Testis (tissue), 3 donors: ENCODE data around the gene FOXF2. TPM values are rescaled to one million over a fixed set of nuclear protein-coding genes. Genes with fewer than 3 reads are reported as not detected.
"Not testable (repeated sequence)": the region's sequence is repeated elsewhere in the genome, so short reads cannot be mapped to it uniquely, and the experiment has no call there.

Source experiments
- DNase-seq: peaks from one replicate; pipeline ENCODE4 v3.0.0-alpha.2; 2019
- H3K27ac ChIP-seq, 2 donors: fragments of 200-600 bp; sonication (generic); one replicate each; pipeline ENCODE4 v1.5.1; 2019
- H3K27me3 ChIP-seq: fragments of 200-600 bp; sonication (generic); one replicate; pipeline ENCODE4 v1.5.1; 2019
- H3K36me3 ChIP-seq: fragments of 200-600 bp; sonication (generic); one replicate; pipeline ENCODE4 v1.5.1; 2017; ENCODE audit warnings: low read depth; ENCODE audit errors: missing control alignments
- H3K4me1 ChIP-seq: fragments of 200-600 bp; sonication (generic); one replicate; pipeline ENCODE4 v1.5.1; 2019
- H3K4me3 ChIP-seq, 2 donors: fragments of 200-600 bp; sonication (generic); one replicate each; pipeline ENCODE4 v1.5.1; 2017 to 2019
- H3K9me3 ChIP-seq: fragments of 200-600 bp; sonication (generic); one replicate; pipeline ENCODE4 v1.5.1; 2017
- POLR2A ChIP-seq: fragments of 450-650 bp; IDR thresholded peaks from one replicate; pipeline ENCODE4 v1.6.1; 2017; ENCODE audit warnings: antibody characterized with exemption, mild to moderate bottlenecking, moderate library complexity
- WGBS, 2 donors: methylation state at CpG; one replicate each; pipeline ENCODE4 v1.1.5; 2018; 5-methylcytosine and 5-hydroxymethylcytosine counted together
- intact Hi-C: fragments of 100-400 bp; cut with DNase I; formaldehyde crosslinking; loops from one replicate; pipeline ENCODE4 v1.15.1; 2023; ENCODE audit warnings: low total_unique reads
- polyA plus RNA-seq: library from polyadenylated mRNA; stranded (reverse); fragments of 350-450 nt; fragmentation: Illumina TruSeq; extraction: RNeasy Lipid Tissue Mini Kit (QIAGEN cat#74804); gene quantifications from one replicate; pipeline ENCODE4 v1.2.3, GENCODE V29; 2014; ENCODE audit warnings: low read depth, low replicate concordance; ENCODE audit not compliant: insufficient read depth
- total RNA-seq, 2 donors: library from RNA; depleted of rRNA; stranded (reverse); fragments of >200 nt; gene quantifications; one replicate each; pipeline ENCODE4 v1.2.3, GENCODE V29; 2016
- TF ChIP-seq, protein P1 (sequence below), 3 experiments: fragments of 450-650 bp in 2 of 3; fragments of 200-600 bp in 1 of 3; sonication (generic) in 1 of 3; IDR thresholded peaks; one replicate each; pipeline ENCODE4 v1.5.1; 2016 to 2019; ENCODE audit warnings: antibody characterized with exemption in 3 of 3, mild to moderate bottlenecking in 2 of 3, moderate library complexity in 1 of 3

The FOXF2 gene
- total and polyA plus RNA-seq, 3 donors from 2014 or later: 1.2 to 4.7 (median 3.3) TPM

DNA sequence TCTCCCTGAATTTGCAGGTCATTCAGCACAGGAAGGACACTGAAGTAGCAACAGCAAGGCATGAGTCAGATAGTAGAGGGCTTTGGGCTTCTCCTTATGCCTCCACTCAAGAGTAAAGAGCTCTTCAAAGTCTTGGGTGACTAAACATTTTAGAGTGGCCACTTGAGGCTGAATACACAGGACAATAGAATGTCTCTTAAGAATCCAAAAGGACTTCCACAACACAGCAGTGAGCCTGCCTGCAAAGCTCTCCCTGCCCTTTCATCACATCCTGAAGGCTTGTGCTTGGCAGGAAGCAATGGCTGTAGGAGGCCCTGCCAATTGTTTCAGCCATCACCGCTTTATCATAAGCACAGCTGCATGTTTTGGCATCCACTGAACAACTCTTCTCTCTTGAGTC, 40.7 kb upstream of the FOXF2 start:
- no peak for TF ChIP-seq POLR2A
- TF ChIP-seq, protein P1, sequence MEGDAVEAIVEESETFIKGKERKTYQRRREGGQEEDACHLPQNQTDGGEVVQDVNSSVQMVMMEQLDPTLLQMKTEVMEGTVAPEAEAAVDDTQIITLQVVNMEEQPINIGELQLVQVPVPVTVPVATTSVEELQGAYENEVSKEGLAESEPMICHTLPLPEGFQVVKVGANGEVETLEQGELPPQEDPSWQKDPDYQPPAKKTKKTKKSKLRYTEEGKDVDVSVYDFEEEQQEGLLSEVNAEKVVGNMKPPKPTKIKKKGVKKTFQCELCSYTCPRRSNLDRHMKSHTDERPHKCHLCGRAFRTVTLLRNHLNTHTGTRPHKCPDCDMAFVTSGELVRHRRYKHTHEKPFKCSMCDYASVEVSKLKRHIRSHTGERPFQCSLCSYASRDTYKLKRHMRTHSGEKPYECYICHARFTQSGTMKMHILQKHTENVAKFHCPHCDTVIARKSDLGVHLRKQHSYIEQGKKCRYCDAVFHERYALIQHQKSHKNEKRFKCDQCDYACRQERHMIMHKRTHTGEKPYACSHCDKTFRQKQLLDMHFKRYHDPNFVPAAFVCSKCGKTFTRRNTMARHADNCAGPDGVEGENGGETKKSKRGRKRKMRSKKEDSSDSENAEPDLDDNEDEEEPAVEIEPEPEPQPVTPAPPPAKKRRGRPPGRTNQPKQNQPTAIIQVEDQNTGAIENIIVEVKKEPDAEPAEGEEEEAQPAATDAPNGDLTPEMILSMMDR (IDR thresholded peaks at IDR 0.05): no peak
- Histone ChIP-seq H3K27me3 (no peaks in the 10 kb centered on the region), H3K27ac (no peak overlapping the region), H3K36me3 (no peaks in the 10 kb centered on the region), H3K4me1 (peaks cover 8% of the 10 kb centered on the region), H3K9me3 (no peaks in the 10 kb centered on the region), H3K4me3 (no peak overlapping the region)
- intact Hi-C loops: no loop called here
- DNase-seq: peak; percentile 58
- 31 to 41% methylated on average over 1 of the region's 1 CpG for WGBS, 2 donors

DNA sequence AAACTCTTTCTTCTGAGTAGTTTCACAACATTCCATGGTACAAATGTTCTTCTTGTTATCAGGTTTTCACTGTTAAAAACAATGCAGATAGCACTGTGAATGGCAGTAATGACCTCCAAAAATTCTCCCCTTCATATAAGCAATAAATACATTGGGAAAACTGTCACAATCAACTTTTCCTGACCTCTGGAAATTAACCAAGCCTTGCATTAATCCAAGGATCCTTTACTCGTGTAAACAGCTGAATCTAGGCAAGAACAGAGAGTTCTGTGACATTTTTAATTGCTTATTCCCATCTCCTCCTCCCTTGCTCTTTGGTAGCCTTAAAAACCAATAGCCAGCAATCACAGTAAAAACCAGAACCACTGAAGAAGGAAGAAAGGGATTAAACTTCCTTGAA, 39.7 kb upstream of the FOXF2 start:
- 19 to 28% methylated on average over 1 of the region's 1 CpG for WGBS, 2 donors
- no peak for TF ChIP-seq POLR2A
- TF ChIP-seq, protein P1 (IDR thresholded peaks at IDR 0.05): no peak
- Histone ChIP-seq H3K9me3 (no peaks in the 10 kb centered on the region), H3K36me3 (no peaks in the 10 kb centered on the region), H3K27me3 (no peaks in the 10 kb centered on the region), H3K4me1 (peaks cover 8% of the 10 kb centered on the region), H3K27ac (no peak overlapping the region), H3K4me3 (no peak overlapping the region)
- DNase-seq: no peak
- intact Hi-C loops: no loop called here

DNA sequence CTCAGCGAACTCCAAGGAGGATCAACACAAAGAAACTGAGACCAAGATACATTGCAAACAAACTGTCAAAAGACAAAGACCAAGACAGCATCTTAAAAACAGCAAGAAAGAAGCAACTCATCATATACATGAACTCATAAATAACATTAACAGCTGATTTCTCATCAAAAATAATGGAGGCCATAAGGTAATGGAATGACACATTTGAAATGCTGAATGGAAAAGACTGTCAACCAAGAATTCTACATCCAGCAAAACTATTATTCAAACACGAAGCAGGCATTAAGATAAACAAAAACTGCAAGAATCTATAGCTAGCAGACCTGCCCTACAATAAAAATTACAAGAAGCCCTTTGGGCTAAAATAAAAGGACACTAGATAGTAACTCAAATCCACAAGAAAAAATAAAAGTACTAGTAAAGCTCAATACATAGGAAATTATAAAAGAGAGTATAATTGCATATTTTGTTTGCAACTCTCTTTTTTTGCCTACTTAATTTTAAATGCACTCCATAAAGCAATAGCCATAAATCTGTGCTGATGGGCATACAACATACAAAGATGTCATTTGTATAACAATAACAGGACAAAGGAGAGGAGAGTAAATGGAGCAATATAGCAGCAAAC, 37.9 kb upstream of the FOXF2 start:
- no peaks in the 10 kb centered on the region for H3K9me3 ChIP-seq
- WGBS, 2 donors: 84 to 93% methylated on average over 2 of the region's 2 CpGs
- H3K4me1 ChIP-seq: peaks cover 8% of the 10 kb centered on the region
- TF ChIP-seq, protein P1 (IDR thresholded peaks at IDR 0.05): no peak
- TF ChIP-seq POLR2A: no peak
- no peak overlapping the region for H3K27ac ChIP-seq
- H3K4me3 ChIP-seq: no peak overlapping the region
- DNase-seq: no peak
- no peaks in the 10 kb centered on the region for H3K27me3 ChIP-seq
- H3K36me3 ChIP-seq: no peaks in the 10 kb centered on the region
- intact Hi-C loops: no loop called here

DNA sequence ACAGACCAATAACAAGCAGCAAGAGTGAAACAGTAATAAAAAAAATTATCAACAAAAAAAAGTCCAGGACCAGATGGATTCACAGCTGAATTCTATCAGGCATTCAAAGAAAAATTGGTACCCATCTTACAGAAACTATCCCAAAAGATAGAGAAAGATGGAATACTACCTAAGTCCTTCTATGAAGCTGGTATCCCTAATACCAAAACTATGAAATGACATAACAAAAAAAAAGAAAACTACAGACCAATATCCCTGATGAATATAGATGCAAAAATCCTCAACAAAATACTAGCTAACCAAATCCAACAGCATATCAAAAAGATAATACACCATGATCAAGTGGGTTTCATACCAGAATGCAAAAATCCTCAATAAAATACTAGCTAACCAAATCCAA, 34.3 kb upstream of the FOXF2 start:
- DNase-seq, H3K27me3 ChIP-seq, H3K9me3 ChIP-seq, H3K27ac ChIP-seq, intact Hi-C loops, H3K36me3 ChIP-seq, H3K4me3 ChIP-seq, H3K4me1 ChIP-seq: not testable (repeated sequence)

DNA sequence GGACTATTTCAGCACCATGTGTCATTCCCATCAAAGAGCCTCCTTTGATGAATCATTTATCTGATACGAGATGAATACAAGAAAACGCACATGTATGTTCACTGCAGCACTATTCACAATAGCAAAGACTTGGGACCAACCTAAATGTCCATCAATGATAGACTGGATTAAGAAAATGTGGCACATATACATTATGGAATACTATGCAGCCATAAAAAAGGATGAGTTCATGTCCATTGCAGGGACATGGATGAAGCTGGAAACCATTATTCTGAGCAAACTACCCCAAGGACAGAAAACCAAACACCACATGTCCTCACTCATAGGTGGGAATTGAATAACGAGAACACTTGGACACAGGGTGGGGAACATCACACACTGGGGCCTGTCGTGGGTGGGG, 27.7 kb upstream of the FOXF2 start:
- WGBS, 2 donors: 82 to 92% methylated on average over 4 of the region's 4 CpGs
- H3K27me3 ChIP-seq, H3K4me3 ChIP-seq, H3K36me3 ChIP-seq, H3K9me3 ChIP-seq, H3K27ac ChIP-seq, H3K4me1 ChIP-seq, intact Hi-C loops, DNase-seq: not testable (repeated sequence)

DNA sequence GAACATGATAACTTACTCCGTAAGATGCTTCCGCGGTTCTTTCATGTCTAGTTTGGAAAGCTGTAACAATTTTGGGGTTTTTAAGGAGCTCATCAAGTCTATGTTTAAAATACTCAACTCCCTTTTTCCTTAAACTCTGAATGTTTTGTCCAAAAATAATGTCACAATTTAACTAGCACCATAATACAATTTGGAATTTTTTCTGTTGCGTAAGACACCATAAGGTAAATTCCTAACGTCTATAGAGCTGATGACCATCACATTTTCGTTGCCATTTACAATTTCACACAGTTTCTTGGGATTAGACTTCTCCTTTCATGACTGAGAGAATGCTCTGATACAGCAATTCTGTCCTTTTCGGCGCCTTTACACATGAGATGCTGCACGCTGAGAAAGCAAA, 26.7 kb upstream of the FOXF2 start:
- no peaks in the 10 kb centered on the region for H3K9me3 ChIP-seq
- no peak overlapping the region for H3K4me3 ChIP-seq
- no peak for TF ChIP-seq POLR2A
- TF ChIP-seq, protein P1 (IDR thresholded peaks at IDR 0.05): no peak
- DNase-seq: no peak
- no peak overlapping the region for H3K27ac ChIP-seq
- no peaks in the 10 kb centered on the region for H3K4me1 ChIP-seq
- H3K36me3 ChIP-seq: no peaks in the 10 kb centered on the region
- intact Hi-C loops: no loop called here
- 89 to 92% methylated on average over 9 of the region's 9 CpGs for WGBS, 2 donors
- H3K27me3 ChIP-seq: no peaks in the 10 kb centered on the region
